Mesothelial cell of epicardium (in vitro differentiated cells): ENCODE data around the gene FMOD. TPM values are rescaled to one million over a fixed set of nuclear protein-coding genes. Genes with fewer than 3 reads are reported as not detected.

ENCODE experiments used
- DNase-seq, 2 experiments: peaks; one replicate each; pipeline ENCODE4 v3.0.0; 2021; ENCODE audit warnings: low spot score in 2 of 2; ENCODE audit not compliant: unreplicated experiment in 2 of 2
- H3K27ac Mint-ChIP-seq: 2 replicates; pipeline ENCODE4 v1.8.0; 2021; ENCODE audit warnings: mixed read lengths
- H3K27me3 Mint-ChIP-seq: 2 replicates; pipeline ENCODE4 v1.8.0; 2021; ENCODE audit warnings: low read depth, mixed read lengths
- H3K36me3 Mint-ChIP-seq: 2 replicates; pipeline ENCODE4 v1.8.0; 2021; ENCODE audit warnings: mixed read lengths
- H3K4me1 Mint-ChIP-seq: 2 replicates; pipeline ENCODE4 v1.8.0; 2021; ENCODE audit warnings: mixed read lengths
- H3K4me3 Mint-ChIP-seq: 2 replicates; pipeline ENCODE4 v1.8.0; 2021; ENCODE audit warnings: mild to moderate bottlenecking, moderate library complexity, mixed read lengths
- H3K9me3 Mint-ChIP-seq: 2 replicates; pipeline ENCODE4 v1.8.0; 2021; ENCODE audit warnings: mixed read lengths
- total RNA-seq: library from RNA; stranded (reverse); gene quantifications from 3 replicates; pipeline ENCODE4 v1.2.1, GENCODE V29; 2021
- TF ChIP-seq, protein P1 (sequence below): fragments of 200-600 bp; sonication (generic); IDR thresholded peaks from one replicate; pipeline ENCODE4 v1.5.0; 2021; ENCODE audit warnings: antibody characterized with exemption; ENCODE audit not compliant: unreplicated experiment

FMOD gene
- total RNA-seq, 1 donor from 2014 or later: 86.0 TPM

- H3K27me3 Mint-ChIP-seq: no peaks in the 10 kb centered on the region
Measured at GRCh38 chr1:203340112-203340790, 10.7 kb downstream of the FMOD start.

GRCh38 chr1:203338335-203339036 lies 12.4 kb downstream of the FMOD start:
- H3K9me3 Mint-ChIP-seq: no peaks in the 10 kb centered on the region
- H3K4me1 Mint-ChIP-seq: peaks cover 35% of the 10 kb centered on the region
- no peaks in the 10 kb centered on the region for H3K36me3 Mint-ChIP-seq
- no peaks in the 10 kb centered on the region for H3K27me3 Mint-ChIP-seq
- TF ChIP-seq, protein P1, sequence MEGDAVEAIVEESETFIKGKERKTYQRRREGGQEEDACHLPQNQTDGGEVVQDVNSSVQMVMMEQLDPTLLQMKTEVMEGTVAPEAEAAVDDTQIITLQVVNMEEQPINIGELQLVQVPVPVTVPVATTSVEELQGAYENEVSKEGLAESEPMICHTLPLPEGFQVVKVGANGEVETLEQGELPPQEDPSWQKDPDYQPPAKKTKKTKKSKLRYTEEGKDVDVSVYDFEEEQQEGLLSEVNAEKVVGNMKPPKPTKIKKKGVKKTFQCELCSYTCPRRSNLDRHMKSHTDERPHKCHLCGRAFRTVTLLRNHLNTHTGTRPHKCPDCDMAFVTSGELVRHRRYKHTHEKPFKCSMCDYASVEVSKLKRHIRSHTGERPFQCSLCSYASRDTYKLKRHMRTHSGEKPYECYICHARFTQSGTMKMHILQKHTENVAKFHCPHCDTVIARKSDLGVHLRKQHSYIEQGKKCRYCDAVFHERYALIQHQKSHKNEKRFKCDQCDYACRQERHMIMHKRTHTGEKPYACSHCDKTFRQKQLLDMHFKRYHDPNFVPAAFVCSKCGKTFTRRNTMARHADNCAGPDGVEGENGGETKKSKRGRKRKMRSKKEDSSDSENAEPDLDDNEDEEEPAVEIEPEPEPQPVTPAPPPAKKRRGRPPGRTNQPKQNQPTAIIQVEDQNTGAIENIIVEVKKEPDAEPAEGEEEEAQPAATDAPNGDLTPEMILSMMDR: peak; percentile 82
- peak in 1 of 2 experiments; percentile 59 for DNase-seq
- no peak overlapping the region for H3K4me3 Mint-ChIP-seq
- H3K27ac Mint-ChIP-seq: peak overlapping the region; percentile 52

More at GRCh38 chr1:203340112-203340790, 10.7 kb downstream of the FMOD start:
- Mint-ChIP-seq H3K9me3 (no peaks in the 10 kb centered on the region), H3K4me1 (peaks cover 49% of the 10 kb centered on the region), H3K36me3 (no peaks in the 10 kb centered on the region), H3K27ac (peak overlapping the region; percentile 31), H3K4me3 (no peak overlapping the region)
- peak; percentile 46 to 67 for DNase-seq
- TF ChIP-seq, protein P1: peak; percentile 79

GRCh38 chr1:203336097-203336496 lies 14.8 kb downstream of the FMOD start:
- Mint-ChIP-seq H3K27ac (peak overlapping the region; percentile 55), H3K4me1 (peaks cover 24% of the 10 kb centered on the region)
- TF ChIP-seq, protein P1: no peak

DNA sequence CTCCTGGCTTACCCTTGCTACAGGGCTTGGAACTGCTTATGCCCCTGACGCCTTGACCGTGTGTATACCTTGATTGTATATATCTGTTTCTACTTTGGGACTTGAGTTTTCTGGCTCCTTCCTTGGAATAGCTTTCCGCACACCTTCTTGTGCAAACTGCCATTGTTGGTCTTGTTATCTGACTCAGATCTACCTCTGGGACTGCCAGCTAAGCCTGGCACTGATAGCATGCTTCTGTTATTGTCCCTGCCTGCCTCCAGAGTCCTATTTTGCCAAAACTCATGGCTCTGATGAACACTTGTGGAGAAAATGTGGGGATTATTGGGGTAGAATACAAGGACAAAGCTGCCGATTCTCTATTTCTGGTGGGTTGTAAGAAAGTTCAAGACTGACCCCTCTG lies 15.4 kb downstream of the FMOD start:
- H3K27ac Mint-ChIP-seq: no peak overlapping the region

More at GRCh38 chr1:203336097-203336496, 14.8 kb downstream of the FMOD start:
- no peak overlapping the region for H3K4me3 Mint-ChIP-seq
- no peaks in the 10 kb centered on the region for H3K9me3 Mint-ChIP-seq
- H3K27me3 Mint-ChIP-seq: no peaks in the 10 kb centered on the region
- DNase-seq: no peak
- no peaks in the 10 kb centered on the region for H3K36me3 Mint-ChIP-seq

GRCh38 chr1:203331224-203331623 lies 19.7 kb downstream of the FMOD start:
- Mint-ChIP-seq H3K4me3 (no peak overlapping the region), H3K4me1 (peaks cover 41% of the 10 kb centered on the region), H3K27me3 (no peaks in the 10 kb centered on the region), H3K36me3 (no peaks in the 10 kb centered on the region), H3K27ac (no peak overlapping the region), H3K9me3 (no peaks in the 10 kb centered on the region)
- TF ChIP-seq, protein P1: no peak
- DNase-seq: no peak

More for the DNA sequence above, 15.4 kb downstream of the FMOD start:
- no peaks in the 10 kb centered on the region for H3K36me3 Mint-ChIP-seq
- DNase-seq: no peak
- no peaks in the 10 kb centered on the region for H3K9me3 Mint-ChIP-seq
- H3K27me3 Mint-ChIP-seq: no peaks in the 10 kb centered on the region
- TF ChIP-seq, protein P1: no peak
- no peak overlapping the region for H3K4me3 Mint-ChIP-seq
- peaks cover 24% of the 10 kb centered on the region for H3K4me1 Mint-ChIP-seq
